HL-60 (cell line): ENCODE results near the gene FHAD1.

Experiments
- GABPA ChIP-seq: IDR thresholded peaks from 2 replicates; pipeline ENCODE4 v1.6.1; 2012; ENCODE audit warnings: low read depth
- TF ChIP-seq, protein P1 (sequence below): IDR thresholded peaks from one replicate; pipeline ENCODE4 v1.5.1; 2011; ENCODE audit warnings: low read length, control low read depth, inconsistent platforms; ENCODE audit not compliant: insufficient read depth

DNA sequence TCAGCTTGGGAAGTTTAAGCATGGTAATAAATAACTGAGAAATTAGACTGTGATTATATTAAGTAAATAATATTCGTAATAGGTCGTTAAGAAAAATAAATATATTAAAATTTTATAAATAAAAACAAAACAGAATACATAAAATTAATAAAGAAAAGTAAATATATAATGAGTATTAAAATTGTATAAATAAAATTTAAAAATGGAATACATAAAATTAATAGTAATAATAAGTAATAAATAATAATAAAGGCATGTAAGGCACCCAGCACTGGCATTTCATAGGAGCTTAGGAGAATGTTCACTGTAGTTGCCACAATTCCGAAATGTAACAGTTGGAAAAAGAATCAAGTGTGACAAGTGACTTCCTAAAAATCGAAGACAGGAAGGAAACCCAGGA, 45.8 kb upstream of the FHAD1 start:
- TF ChIP-seq, protein P1, sequence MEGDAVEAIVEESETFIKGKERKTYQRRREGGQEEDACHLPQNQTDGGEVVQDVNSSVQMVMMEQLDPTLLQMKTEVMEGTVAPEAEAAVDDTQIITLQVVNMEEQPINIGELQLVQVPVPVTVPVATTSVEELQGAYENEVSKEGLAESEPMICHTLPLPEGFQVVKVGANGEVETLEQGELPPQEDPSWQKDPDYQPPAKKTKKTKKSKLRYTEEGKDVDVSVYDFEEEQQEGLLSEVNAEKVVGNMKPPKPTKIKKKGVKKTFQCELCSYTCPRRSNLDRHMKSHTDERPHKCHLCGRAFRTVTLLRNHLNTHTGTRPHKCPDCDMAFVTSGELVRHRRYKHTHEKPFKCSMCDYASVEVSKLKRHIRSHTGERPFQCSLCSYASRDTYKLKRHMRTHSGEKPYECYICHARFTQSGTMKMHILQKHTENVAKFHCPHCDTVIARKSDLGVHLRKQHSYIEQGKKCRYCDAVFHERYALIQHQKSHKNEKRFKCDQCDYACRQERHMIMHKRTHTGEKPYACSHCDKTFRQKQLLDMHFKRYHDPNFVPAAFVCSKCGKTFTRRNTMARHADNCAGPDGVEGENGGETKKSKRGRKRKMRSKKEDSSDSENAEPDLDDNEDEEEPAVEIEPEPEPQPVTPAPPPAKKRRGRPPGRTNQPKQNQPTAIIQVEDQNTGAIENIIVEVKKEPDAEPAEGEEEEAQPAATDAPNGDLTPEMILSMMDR, result no peak
- no peak for TF ChIP-seq GABPA
